ENCODE results near the gene TAC4. TPM values are rescaled to one million over a fixed set of nuclear protein-coding genes. Genes with fewer than 3 reads are reported as not detected.

TAC4 gene
- total and polyA plus RNA-seq, 9 of the 15 experiments (the other 6 are each of a cell fraction or from before 2014, with no cell fraction given): 0.17 TPM; not detected in 8

GRCh38 chr17:49814781-49815529 lies 32.9 kb downstream of the TAC4 start:
- 0 out of 3 replicates have a peak, but pooled peaks cover 3% of the 10 kb centered on the region for H3K79me2 ChIP-seq (ENCODE audit: control insufficient read depth, insufficient read depth, low read length)
- in situ Hi-C loops (cut with MboI): no loop called here
- DNase-seq (ENCODE audit: extremely low read depth in 1 of 4, low spot score in 3 of 4) (no peak), FAIRE-seq (peak; percentile 51), ATAC-seq (0 out of 3 replicates have a peak, but pooled peaks have one; percentile 42)
- no peaks in the 10 kb centered on the region for H3K27me3 ChIP-seq (ENCODE audit: control insufficient read depth in 2 of 2, insufficient read depth in 2 of 2, low read length in 2 of 2)
- ChIA-PET CTCF (ENCODE audit: low intra/inter-chr PET ratio) (no interaction called here), POLR2A (interaction anchor here (0.5 to 0.6 kb wide), 2 partner anchors 1074 to 1542 kb away, joined by 3 read pairs; no protein-coding TSS in a partner anchor)
- no peak overlapping the region for H3K9ac ChIP-seq (ENCODE audit: insufficient read depth in 1 of 2, low read depth in 2 of 2, low read length in 2 of 2)
- H3K4me1 ChIP-seq (replicated peaks in 1 of 2; ENCODE audit: control insufficient read depth in 2 of 2, insufficient read depth in 2 of 2, low read length in 2 of 2): peaks cover 0 to 4% of the 10 kb centered on the region in 2 experiments; a peak in 2 of 5 replicates
- no peak overlapping the region for H3K4me3 ChIP-seq
- H2AFZ ChIP-seq (ENCODE audit: low read depth, low read length): no peak overlapping the region
- H3K36me3 ChIP-seq (ENCODE audit: control insufficient read depth, insufficient read depth, low read length): peaks cover 82% of the 10 kb centered on the region
- WGBS (ENCODE audit: insufficient coverage, low coverage, missing lambda C conversion rate): 71% methylated on average over 4 of the region's 4 CpGs
- no peaks in the 10 kb centered on the region; the same call in 1 of the 2 replicates for H4K20me1 ChIP-seq (replicated peaks; ENCODE audit: control insufficient read depth, insufficient read depth, low read length)
- no peak overlapping the region for H3K4me2 ChIP-seq (ENCODE audit: insufficient read depth, low read length)
- TF ChIP-seq TCF3 (CRISPR knock-in tag; IDR thresholded peaks at IDR 0.05) (0 out of 2 replicates have a peak, but pooled peaks have one; percentile 28), TEAD4 (IDR thresholded peaks at IDR 0.05; ENCODE audit: low read length) (peak; percentile 36; the same call in 1 of the 2 replicates), TEAD4 (CRISPR knock-in tag; IDR thresholded peaks at IDR 0.05; ENCODE audit: borderline replicate concordance) (no peak), CBFA2T3 (IDR thresholded peaks at IDR 0.05) (peak; percentile 10; the same call in 1 of the 2 replicates)
- TF ChIP-seq, protein P1, sequence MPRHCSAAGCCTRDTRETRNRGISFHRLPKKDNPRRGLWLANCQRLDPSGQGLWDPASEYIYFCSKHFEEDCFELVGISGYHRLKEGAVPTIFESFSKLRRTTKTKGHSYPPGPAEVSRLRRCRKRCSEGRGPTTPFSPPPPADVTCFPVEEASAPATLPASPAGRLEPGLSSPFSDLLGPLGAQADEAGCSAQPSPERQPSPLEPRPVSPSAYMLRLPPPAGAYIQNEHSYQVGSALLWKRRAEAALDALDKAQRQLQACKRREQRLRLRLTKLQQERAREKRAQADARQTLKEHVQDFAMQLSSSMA (CRISPR knock-in tag; IDR thresholded peaks at IDR 0.05): no peak
- no TSS peak for BruUV-seq (replicated peaks)
- no peaks in the 10 kb centered on the region for H3K9me3 ChIP-seq (replicated peaks; ENCODE audit: control insufficient read depth, insufficient read depth, low read depth, low read length)
- intact Hi-C loops (cut with micrococcal nuclease): no loop called here
- no peaks in the 10 kb centered on the region for H3K9me1 ChIP-seq (ENCODE audit: control insufficient read depth, insufficient read depth, low read length)
- H3K27ac ChIP-seq (ENCODE audit: extremely low read depth, low read depth, low read length): no peak overlapping the region

Data from K562 (cell line).